ENCODE data around the gene SRPK2.

DNA sequence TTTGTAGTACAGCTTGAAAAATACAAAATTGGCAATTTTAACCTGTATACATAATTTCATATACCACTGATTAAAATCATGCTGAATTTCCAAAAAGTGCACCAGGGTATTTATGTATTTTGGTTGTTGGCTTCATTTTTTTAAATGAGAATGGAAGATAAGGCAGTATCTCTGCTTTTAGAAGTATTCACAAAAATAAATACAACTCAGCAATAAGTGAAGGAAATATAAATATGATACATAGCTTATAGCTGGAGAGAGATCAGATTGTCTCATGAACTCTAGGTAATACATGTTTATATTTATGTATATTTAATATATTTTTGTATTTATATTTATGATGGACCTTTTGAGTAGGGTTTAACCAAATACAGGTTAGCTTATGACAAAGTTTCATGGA lies 293.8 kb downstream of the SRPK2 start:
- TF ChIP-seq, protein P1, sequence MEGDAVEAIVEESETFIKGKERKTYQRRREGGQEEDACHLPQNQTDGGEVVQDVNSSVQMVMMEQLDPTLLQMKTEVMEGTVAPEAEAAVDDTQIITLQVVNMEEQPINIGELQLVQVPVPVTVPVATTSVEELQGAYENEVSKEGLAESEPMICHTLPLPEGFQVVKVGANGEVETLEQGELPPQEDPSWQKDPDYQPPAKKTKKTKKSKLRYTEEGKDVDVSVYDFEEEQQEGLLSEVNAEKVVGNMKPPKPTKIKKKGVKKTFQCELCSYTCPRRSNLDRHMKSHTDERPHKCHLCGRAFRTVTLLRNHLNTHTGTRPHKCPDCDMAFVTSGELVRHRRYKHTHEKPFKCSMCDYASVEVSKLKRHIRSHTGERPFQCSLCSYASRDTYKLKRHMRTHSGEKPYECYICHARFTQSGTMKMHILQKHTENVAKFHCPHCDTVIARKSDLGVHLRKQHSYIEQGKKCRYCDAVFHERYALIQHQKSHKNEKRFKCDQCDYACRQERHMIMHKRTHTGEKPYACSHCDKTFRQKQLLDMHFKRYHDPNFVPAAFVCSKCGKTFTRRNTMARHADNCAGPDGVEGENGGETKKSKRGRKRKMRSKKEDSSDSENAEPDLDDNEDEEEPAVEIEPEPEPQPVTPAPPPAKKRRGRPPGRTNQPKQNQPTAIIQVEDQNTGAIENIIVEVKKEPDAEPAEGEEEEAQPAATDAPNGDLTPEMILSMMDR (IDR thresholded peaks at IDR 0.05): no peak
- TF ChIP-seq POLR2A (IDR thresholded peaks at IDR 0.05) (no peak), POLR2AphosphoS5 (IDR thresholded peaks at IDR 0.05) (no peak)

Data from prostate gland (tissue), 2 donors.